Karpas-422 (cell line): ENCODE results near the gene FAM171A1. TPM values are rescaled to one million over a fixed set of nuclear protein-coding genes. Genes with fewer than 3 reads are reported as not detected.

Experiments
- DNase-seq: peaks from one replicate; pipeline ENCODE4 v3.0.0-alpha.2; 2015
- H2AFZ ChIP-seq: fragments of 200-600 bp; sonication (generic); 2 replicates; pipeline ENCODE4 v1.6.1; 2014; ENCODE audit warnings: antibody characterized with exemption, low read length, mixed read lengths
- H3K27ac ChIP-seq: fragments of 200-600 bp; sonication (generic); 2 replicates; pipeline ENCODE4 v1.5.1; 2014; ENCODE audit warnings: mild to moderate bottlenecking, low read length, moderate library complexity
- H3K27me3 ChIP-seq: fragments of 200-600 bp; sonication (generic); 2 replicates; pipeline ENCODE4 v1.6.1; 2014; ENCODE audit warnings: low read length, mixed read lengths
- H3K36me3 ChIP-seq: fragments of 200-600 bp; sonication (generic); 2 replicates; pipeline ENCODE4 v1.6.1; 2014; ENCODE audit warnings: low read length, mixed read lengths; ENCODE audit not compliant: insufficient read depth
- H3K4me1 ChIP-seq: fragments of 200-600 bp; sonication (generic); 2 replicates; pipeline ENCODE4 v1.6.1; 2014; ENCODE audit warnings: mild to moderate bottlenecking, low read length, mixed read lengths
- H3K4me2 ChIP-seq: fragments of 200-600 bp; sonication (generic); 2 replicates; pipeline ENCODE4 v1.6.1; 2014; ENCODE audit warnings: low read length, low read depth, mild to moderate bottlenecking; ENCODE audit not compliant: poor library complexity, severe bottlenecking
- H3K4me3 ChIP-seq: fragments of 200-600 bp; sonication (generic); 2 replicates; pipeline ENCODE4 v1.5.1; 2014; ENCODE audit warnings: mild to moderate bottlenecking, antibody characterized with exemption, low read length, mixed read lengths
- H3K79me2 ChIP-seq: fragments of 200-600 bp; sonication (generic); 2 replicates; pipeline ENCODE4 v1.6.1; 2014; ENCODE audit warnings: mild to moderate bottlenecking, low read length, mixed read lengths
- H3K9ac ChIP-seq: fragments of 200-600 bp; sonication (generic); 2 replicates; pipeline ENCODE4 v1.6.0; 2014; ENCODE audit warnings: low read length
- H3K9me2 ChIP-seq: fragments of 200-600 bp; sonication (generic), shearing (Covaris generic); replicated peaks from 2 replicates; pipeline ENCODE4 v1.6.0; 2014; ENCODE audit warnings: mild to moderate bottlenecking, low read length, moderate library complexity; ENCODE audit not compliant: insufficient read depth
- H3K9me3 ChIP-seq: fragments of 300-700, 200-600 bp; sonication (generic); 2 replicates; pipeline ENCODE4 v1.6.1; 2014; ENCODE audit warnings: low read length, mixed read lengths
- H4K20me1 ChIP-seq: fragments of 200-600 bp; sonication (generic); 2 replicates; pipeline ENCODE4 v1.6.1; 2014; ENCODE audit warnings: mild to moderate bottlenecking, antibody characterized with exemption, low read length, low read depth; ENCODE audit not compliant: insufficient read depth
- total RNA-seq: library from RNA; depleted of rRNA; stranded (reverse); fragments of >200 nt; shearing (Covaris generic); gene quantifications from 2 replicates; pipeline ENCODE4 v1.2.3, GENCODE V29; 2014; ENCODE audit warnings: low replicate concordance

FAM171A1 gene
- total RNA-seq, 1 experiment from 2014 or later = not detected

DNA sequence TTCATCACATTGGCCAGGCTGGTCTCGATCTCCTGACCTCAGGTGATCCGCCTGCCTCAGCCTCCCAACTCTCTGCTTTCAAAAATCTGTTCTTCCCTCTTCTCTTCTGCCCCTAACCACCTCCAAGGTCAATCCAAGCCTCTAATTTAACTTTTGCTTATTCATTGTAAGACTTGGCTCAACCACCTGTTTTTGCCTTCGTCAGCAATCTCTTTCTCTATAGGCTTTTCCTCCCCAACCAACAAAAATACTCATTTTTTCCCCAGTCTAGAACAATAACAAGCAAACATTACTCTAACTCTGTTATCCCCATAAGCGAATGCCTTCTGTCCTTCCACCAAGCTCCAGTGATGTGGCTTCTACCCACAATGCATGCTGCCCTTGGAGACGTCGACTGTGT is 112.8 kb downstream of the FAM171A1 start:
- no peak overlapping the region for H3K9ac ChIP-seq
- H3K36me3 ChIP-seq = no peaks in the 10 kb centered on the region

DNA sequence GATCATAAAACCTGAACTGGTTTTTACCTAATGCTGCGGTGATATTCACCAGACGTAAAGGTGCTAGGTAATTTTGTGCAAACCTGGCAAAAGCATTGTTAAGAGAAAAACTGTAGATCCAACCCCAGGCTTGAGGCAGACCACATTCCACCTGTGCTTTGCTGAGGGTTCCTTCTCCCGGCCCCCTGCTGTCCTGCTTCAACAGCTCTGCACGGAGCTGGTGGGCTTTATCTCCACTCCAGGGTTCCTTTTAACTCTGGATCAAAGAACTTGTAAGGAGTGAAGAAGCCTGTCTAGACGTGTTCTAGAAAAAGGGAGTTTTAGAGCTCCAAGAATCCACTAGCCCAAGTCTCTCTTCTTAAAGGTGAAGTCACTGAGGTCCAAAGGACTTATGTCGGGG is 115.1 kb downstream of the FAM171A1 start:
- no peak overlapping the region for H3K9ac ChIP-seq
- no peaks in the 10 kb centered on the region for H3K9me3 ChIP-seq
- H2AFZ ChIP-seq = no peak overlapping the region
- DNase-seq = no peak
- no peaks in the 10 kb centered on the region for H3K27me3 ChIP-seq
- H3K36me3 ChIP-seq = no peaks in the 10 kb centered on the region
- H4K20me1 ChIP-seq = no peaks in the 10 kb centered on the region
- H3K27ac ChIP-seq = no peak overlapping the region
- no peaks in the 10 kb centered on the region for H3K79me2 ChIP-seq
- no peaks in the 10 kb centered on the region for H3K9me2 ChIP-seq
- no peak overlapping the region for H3K4me2 ChIP-seq
- H3K4me1 ChIP-seq = peaks cover 14% of the 10 kb centered on the region
- no peak overlapping the region for H3K4me3 ChIP-seq

More for the DNA sequence above, 112.8 kb downstream of the FAM171A1 start:
- Histone ChIP-seq H2AFZ (no peak overlapping the region), H3K9me3 (no peaks in the 10 kb centered on the region), H3K79me2 (no peaks in the 10 kb centered on the region), H3K27me3 (no peaks in the 10 kb centered on the region), H3K9me2 (no peaks in the 10 kb centered on the region), H3K4me3 (no peak overlapping the region), H4K20me1 (no peaks in the 10 kb centered on the region), H3K4me2 (no peak overlapping the region), H3K4me1 (peaks cover 14% of the 10 kb centered on the region), H3K27ac (no peak overlapping the region)
- DNase-seq = no peak

DNA sequence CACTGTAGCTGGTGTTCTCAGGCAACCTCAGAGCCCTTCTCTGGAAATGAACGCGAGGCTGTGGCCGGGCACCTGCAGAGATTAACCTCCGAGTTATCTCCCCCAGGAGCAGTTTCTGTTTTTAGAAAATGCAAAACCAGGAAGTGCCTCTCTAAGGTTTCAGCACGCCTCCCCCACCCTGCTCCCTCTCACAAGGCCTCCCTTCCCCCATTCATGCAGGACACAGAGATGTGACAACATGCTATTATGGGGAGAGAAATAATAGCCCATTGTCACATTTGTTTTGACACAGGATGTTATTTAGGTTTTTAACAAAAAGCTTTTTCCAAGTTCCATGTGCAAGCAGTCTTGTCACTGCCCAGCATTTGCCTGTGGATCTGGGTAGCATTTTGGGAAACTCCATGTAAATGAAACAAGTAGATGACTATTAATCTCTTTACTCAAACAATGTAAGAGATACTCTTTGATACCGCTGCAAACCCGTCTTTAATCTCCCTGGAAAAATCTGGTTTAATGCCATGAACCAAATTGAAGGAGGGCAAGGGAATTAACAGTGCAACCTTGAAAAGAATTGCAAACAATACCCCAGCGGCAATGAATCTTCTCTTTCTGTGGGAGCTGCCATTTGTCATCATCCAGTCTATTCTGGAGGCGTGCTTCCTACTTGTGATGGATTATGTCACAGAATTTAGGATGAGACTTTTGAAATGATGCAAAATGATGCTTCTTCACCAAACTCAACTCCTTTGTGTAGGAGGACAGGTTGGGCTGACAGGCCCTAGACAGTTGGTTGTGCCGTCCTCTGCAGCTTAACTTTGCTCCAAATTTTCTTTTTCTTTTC is 116.1 kb downstream of the FAM171A1 start:
- Histone ChIP-seq H3K9me2 (no peaks in the 10 kb centered on the region), H3K79me2 (no peaks in the 10 kb centered on the region), H3K4me1 (peaks cover 14% of the 10 kb centered on the region), H3K4me3 (no peak overlapping the region), H3K27me3 (no peaks in the 10 kb centered on the region), H4K20me1 (no peaks in the 10 kb centered on the region), H3K9me3 (no peaks in the 10 kb centered on the region), H3K4me2 (peak overlapping the region; percentile 34), H3K9ac (no peak overlapping the region), H2AFZ (no peak overlapping the region), H3K36me3 (no peaks in the 10 kb centered on the region), H3K27ac (no peak overlapping the region)
- peak; percentile 52 for DNase-seq

DNA sequence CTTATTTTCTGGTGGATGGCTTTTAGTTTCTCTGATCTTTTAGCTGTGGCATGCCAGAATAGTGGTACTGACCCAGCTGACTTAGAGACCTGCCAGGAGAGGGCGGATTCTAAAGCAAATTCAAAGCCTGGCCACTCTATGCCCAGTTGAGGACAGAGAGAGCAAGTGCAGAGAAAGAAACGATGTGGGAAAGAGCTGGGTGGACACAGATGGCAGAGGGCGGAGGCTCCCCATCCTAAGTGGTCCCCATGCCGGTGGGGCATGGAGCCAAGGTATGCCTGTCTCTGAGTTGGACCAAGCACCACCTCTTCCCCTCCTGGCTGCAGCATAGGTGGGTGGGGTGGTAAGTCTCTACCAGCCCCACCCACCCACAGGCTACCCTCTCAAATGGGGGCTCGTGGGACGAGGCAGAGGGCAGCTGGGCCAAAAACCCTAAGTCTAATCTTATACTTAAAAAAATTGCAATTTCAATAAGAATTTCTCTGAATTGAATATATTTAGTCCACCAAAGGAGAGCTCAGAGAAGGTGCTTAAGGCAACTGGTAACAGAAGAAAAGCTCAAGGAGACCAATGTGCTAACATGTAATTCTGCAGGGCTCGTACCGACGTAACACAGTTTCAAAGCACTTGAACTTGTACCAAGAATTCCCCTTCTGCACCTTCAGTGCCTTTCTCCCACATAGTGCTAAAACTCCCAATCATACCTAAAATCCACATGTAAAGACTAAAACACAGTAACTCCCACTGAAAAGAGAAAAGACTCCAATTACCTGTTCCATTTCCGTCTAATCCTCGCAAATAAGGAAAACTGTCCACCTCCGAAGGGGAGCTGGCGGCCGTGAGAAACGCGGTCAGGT is 116.9 kb downstream of the FAM171A1 start:
- Histone ChIP-seq H3K4me3 (no peak overlapping the region), H3K9ac (no peak overlapping the region), H4K20me1 (no peaks in the 10 kb centered on the region), H3K27me3 (no peaks in the 10 kb centered on the region), H3K9me2 (no peaks in the 10 kb centered on the region), H3K4me2 (peak overlapping the region; percentile 34), H3K79me2 (no peaks in the 10 kb centered on the region), H3K36me3 (no peaks in the 10 kb centered on the region), H3K27ac (no peak overlapping the region), H2AFZ (no peak overlapping the region), H3K4me1 (peaks cover 14% of the 10 kb centered on the region), H3K9me3 (no peaks in the 10 kb centered on the region)
- no peak for DNase-seq

DNA sequence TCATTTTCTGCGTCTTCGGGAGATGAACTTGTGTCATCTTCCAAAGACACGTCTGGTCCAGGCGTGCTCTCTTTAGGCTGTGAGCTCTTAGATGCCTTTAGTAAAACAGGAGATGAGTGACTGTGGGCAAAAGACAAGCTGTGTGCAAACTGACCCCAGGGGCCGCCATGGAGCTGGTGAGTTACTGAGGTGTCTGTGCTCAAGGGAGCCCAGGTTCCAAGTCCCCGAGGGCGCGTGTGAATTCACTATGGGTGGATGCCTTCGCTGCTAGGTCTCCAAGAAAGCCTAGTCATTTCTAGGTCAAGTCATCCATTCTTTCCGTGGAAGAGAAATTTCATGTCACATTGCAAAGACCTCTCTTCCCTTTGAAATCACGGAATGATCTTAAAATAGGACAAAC is 118.7 kb downstream of the FAM171A1 start:
- no peak overlapping the region for H2AFZ ChIP-seq
- H3K79me2 ChIP-seq = no peaks in the 10 kb centered on the region
- no peaks in the 10 kb centered on the region for H4K20me1 ChIP-seq
- H3K9ac ChIP-seq = no peak overlapping the region
- peaks cover 14% of the 10 kb centered on the region for H3K4me1 ChIP-seq
- H3K9me2 ChIP-seq = no peaks in the 10 kb centered on the region
- H3K9me3 ChIP-seq = no peaks in the 10 kb centered on the region
- H3K4me3 ChIP-seq = no peak overlapping the region
- no peak for DNase-seq
- H3K27me3 ChIP-seq = no peaks in the 10 kb centered on the region
- H3K27ac ChIP-seq = no peak overlapping the region
- H3K36me3 ChIP-seq = no peaks in the 10 kb centered on the region
- no peak overlapping the region for H3K4me2 ChIP-seq

DNA sequence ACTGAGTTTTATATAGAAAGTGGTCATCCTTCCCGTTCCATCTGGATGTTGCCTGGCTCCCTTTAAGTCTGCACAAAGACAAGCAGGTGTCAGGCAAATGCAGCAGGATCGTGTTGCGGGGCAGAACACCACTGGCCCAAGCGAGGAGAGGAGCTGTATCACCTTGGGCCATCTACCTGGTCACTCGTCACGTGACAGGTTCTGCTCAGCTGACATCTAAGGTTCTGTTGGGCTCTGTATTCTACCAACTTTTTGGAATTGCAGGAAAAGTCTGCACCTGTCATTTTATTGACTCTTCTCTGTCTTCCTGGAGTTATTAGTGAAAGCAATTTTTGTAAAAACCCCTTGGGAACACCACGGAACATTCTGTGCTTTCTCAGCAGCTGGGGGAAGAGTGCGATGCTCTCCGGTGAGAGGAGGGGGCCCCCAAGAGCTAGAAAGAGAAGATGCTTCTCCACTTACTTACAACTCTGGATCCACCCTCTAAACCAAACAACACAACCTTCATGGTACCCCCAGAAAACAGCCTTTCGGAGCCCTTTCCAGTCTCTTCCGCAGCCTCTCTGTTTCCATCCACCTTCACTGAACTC is 119.2 kb downstream of the FAM171A1 start:
- Histone ChIP-seq H3K9ac (no peak overlapping the region), H3K4me1 (peaks cover 14% of the 10 kb centered on the region), H3K36me3 (no peaks in the 10 kb centered on the region), H3K27ac (no peak overlapping the region), H3K4me2 (no peak overlapping the region), H3K4me3 (no peak overlapping the region), H3K9me2 (no peaks in the 10 kb centered on the region), H3K9me3 (no peaks in the 10 kb centered on the region), H2AFZ (no peak overlapping the region), H3K79me2 (no peaks in the 10 kb centered on the region), H3K27me3 (no peaks in the 10 kb centered on the region), H4K20me1 (no peaks in the 10 kb centered on the region)
- DNase-seq = no peak

DNA sequence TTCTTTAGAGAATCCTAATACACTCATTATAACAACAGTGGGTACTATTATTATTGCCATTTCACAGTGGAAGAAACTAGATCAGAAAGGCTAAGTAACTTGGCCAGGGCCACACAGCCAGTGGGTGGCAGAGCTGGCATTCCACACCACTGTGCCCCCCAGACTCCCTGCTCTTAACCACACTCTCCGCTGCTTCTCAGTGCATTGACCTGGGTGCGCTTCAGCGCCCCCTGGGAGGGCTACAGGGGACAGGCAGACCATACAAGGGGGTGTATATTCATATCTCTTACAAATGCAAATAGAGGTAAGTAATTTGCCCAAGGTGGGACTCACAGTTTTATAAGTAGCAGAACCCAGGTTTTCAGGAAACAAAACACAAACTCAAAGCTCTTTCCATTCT is 125.6 kb downstream of the FAM171A1 start:
- Histone ChIP-seq H2AFZ (no peak overlapping the region), H3K4me1 (no peaks in the 10 kb centered on the region), H3K36me3 (no peaks in the 10 kb centered on the region), H3K4me3 (no peak overlapping the region), H3K9me2 (no peaks in the 10 kb centered on the region), H3K27me3 (no peaks in the 10 kb centered on the region), H4K20me1 (no peaks in the 10 kb centered on the region), H3K9me3 (no peaks in the 10 kb centered on the region), H3K4me2 (no peak overlapping the region), H3K9ac (no peak overlapping the region), H3K79me2 (no peaks in the 10 kb centered on the region), H3K27ac (no peak overlapping the region)
- peak; percentile 75 for DNase-seq

DNA sequence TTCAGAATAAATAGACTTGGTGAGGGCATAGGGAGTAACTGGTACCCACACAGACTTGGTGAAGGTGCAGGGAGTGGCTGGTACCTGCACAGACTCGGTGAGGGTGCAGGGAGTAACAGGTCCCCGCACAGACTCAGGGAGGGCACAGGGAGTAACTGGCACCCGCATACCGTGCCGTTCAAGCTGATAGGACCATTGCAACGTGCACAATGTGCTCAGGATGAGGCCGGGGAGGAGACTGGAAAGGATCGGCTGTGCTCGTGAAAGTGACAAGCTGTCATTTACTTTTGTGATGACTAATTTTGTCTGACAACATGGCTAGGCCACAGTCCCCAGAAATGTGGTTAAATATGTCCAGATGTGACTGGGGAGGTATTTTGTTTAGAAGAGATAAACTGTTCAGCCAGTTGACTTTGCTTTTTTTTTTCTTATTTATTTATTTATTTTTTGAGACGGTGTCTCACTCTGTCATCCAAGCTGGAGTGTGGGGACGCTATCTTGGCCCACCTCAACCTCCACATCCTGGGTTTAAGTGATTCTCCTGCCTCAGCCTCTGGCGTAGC is 126.4 kb downstream of the FAM171A1 start:
- Histone ChIP-seq H3K4me1 (no peaks in the 10 kb centered on the region), H3K9me2 (no peaks in the 10 kb centered on the region), H3K9ac (no peak overlapping the region), H3K4me3 (no peak overlapping the region), H3K9me3 (no peaks in the 10 kb centered on the region), H4K20me1 (no peaks in the 10 kb centered on the region), H2AFZ (no peak overlapping the region), H3K27ac (no peak overlapping the region), H3K79me2 (no peaks in the 10 kb centered on the region), H3K27me3 (no peaks in the 10 kb centered on the region), H3K4me2 (no peak overlapping the region), H3K36me3 (no peaks in the 10 kb centered on the region)
- DNase-seq = no peak
